Activated CD4-positive, alpha-beta memory T cell treated with anti-CD3 and anti-CD28 coated beads, Interleukin-2, amount 10 ng/mL, durations not matched to agents 7 days and 5 days (primary cell): ENCODE measurements around the gene ZKSCAN1. TPM values are rescaled to one million over a fixed set of nuclear protein-coding genes. Genes with fewer than 3 reads are reported as not detected.

Source experiments
- CTCF ChIA-PET: fragments of 350-600 bp; sonication (Branson Sonifier 250); formaldehyde crosslinking; loops from one replicate; lab custom pipeline; 2021; ENCODE audit warnings: antibody characterized with exemption, inconsistent platforms; lab: Charles Lee
- POLR2A ChIA-PET: fragments of 350-600 bp; sonication (Branson Sonifier 250); formaldehyde crosslinking; loops from one replicate; lab custom pipeline; 2021; ENCODE audit warnings: antibody characterized with exemption; lab: Charles Lee
- DNase-seq: peaks from one replicate; pipeline ENCODE4 v3.0.0-alpha.2; 2020
- H3K27ac Mint-ChIP-seq: one replicate; pipeline ENCODE4 v1.8.0; 2021; ENCODE audit warnings: mild to moderate bottlenecking, mixed read lengths
- H3K27me3 Mint-ChIP-seq: one replicate; pipeline ENCODE4 v1.8.0; 2021; ENCODE audit warnings: mixed read lengths
- H3K36me3 Mint-ChIP-seq: one replicate; pipeline ENCODE4 v1.8.0; 2021; ENCODE audit warnings: low read depth, mixed read lengths
- H3K4me1 Mint-ChIP-seq: one replicate; pipeline ENCODE4 v1.8.0; 2021; ENCODE audit warnings: mixed read lengths
- H3K4me3 Mint-ChIP-seq: one replicate; pipeline ENCODE4 v1.8.0; 2021; ENCODE audit warnings: mild to moderate bottlenecking, mixed read lengths
- H3K9me3 Mint-ChIP-seq: one replicate; pipeline ENCODE4 v1.8.0; 2021; ENCODE audit warnings: mixed read lengths
- total RNA-seq, 2 experiments: library from RNA; stranded (reverse); gene quantifications; one replicate each; pipeline ENCODE4 v1.2.3, GENCODE V29; 2021

The ZKSCAN1 gene
- total RNA-seq, 2 experiments from 2014 or later = 63.1 to 65.5 TPM

DNA sequence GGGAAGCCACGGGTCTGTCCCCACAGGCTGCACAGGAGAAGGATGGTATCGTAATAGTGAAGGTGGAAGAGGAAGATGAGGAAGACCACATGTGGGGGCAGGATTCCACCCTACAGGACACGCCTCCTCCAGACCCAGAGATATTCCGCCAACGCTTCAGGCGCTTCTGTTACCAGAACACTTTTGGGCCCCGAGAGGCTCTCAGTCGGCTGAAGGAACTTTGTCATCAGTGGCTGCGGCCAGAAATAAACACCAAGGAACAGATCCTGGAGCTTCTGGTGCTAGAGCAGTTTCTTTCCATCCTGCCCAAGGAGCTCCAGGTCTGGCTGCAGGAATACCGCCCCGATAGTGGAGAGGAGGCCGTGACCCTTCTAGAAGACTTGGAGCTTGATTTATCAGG lies 8.1 kb downstream of the ZKSCAN1 start:
- Mint-ChIP-seq H3K27me3 (no peaks in the 10 kb centered on the region), H3K36me3 (peaks cover 60% of the 10 kb centered on the region), H3K27ac (no peak overlapping the region), H3K9me3 (no peaks in the 10 kb centered on the region), H3K4me1 (peaks cover 34% of the 10 kb centered on the region), H3K4me3 (no peak overlapping the region)
- ChIA-PET CTCF (no interaction called here), POLR2A (no interaction called here)
- no peak for DNase-seq

DNA sequence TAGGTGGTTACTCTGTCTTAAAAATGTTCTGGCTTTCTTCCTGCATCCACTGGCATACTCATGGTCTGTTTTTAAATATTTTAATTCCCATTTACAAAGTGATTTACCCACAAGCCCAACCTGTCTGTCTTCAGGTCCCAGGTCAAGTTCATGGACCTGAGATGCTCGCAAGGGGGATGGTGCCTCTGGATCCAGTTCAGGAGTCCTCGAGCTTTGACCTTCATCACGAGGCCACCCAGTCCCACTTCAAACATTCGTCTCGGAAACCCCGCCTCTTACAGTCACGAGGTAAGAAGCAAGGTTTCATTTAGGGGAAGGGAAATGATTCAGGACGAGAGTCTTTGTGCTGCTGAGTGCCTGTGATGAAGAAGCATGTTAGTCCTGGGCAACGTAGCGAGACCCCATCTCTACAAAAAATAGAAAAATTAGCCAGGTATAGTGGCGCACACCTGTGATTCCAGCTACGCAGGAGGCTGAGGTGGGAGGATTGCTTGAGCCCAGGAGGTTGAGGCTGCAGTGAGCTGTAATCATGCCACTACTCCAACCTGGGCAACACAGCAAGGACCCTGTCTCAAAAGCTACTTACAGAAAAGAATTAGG lies 8.7 kb downstream of the ZKSCAN1 start:
- ChIA-PET CTCF (no interaction called here), POLR2A (interaction anchor here (1.3 kb wide), 1 partner anchor 8 kb away, joined by 11 read pairs; the partner anchor contains the start of gene ZKSCAN1)
- Mint-ChIP-seq H3K4me1 (peaks cover 29% of the 10 kb centered on the region), H3K9me3 (no peaks in the 10 kb centered on the region), H3K27ac (no peak overlapping the region), H3K36me3 (peaks cover 61% of the 10 kb centered on the region), H3K27me3 (no peaks in the 10 kb centered on the region), H3K4me3 (no peak overlapping the region)
- DNase-seq = no peak

DNA sequence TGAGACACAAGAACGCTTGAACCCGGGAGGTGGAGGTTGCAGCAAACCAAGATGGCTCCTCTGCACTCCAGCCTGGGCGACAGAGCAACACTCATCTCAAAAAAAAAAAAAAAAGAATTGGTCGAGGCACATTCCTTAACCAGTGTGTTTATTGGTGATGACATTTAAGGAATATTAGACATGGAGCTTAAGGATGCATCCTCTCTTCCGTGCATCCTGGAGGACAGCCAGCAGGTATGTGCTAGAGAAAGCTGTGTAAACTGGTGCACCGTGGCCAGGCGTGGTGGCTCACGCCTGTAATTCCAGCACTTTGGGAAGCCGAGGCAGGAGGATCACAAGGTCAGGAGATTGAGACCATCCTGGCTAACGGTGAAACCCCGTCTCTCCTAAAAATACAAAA lies 11.8 kb downstream of the ZKSCAN1 start:
- H3K4me1 Mint-ChIP-seq = peaks cover 18% of the 10 kb centered on the region
- ChIA-PET CTCF (interaction anchor here (1.0 to 1.2 kb wide), 4 partner anchors 11 to 106 kb away, joined by 3 to 5 read pairs (median 3); partner anchors contain the start of gene ZKSCAN1), POLR2A (interaction anchor here (1.7 kb wide), 1 partner anchor 11 kb away, joined by 13 read pairs; the partner anchor contains the start of gene ZKSCAN1)
- no peaks in the 10 kb centered on the region for H3K9me3 Mint-ChIP-seq
- peaks cover 63% of the 10 kb centered on the region for H3K36me3 Mint-ChIP-seq
- no peaks in the 10 kb centered on the region for H3K27me3 Mint-ChIP-seq
- no peak overlapping the region for H3K27ac Mint-ChIP-seq
- H3K4me3 Mint-ChIP-seq = no peak overlapping the region
- DNase-seq = no peak

DNA sequence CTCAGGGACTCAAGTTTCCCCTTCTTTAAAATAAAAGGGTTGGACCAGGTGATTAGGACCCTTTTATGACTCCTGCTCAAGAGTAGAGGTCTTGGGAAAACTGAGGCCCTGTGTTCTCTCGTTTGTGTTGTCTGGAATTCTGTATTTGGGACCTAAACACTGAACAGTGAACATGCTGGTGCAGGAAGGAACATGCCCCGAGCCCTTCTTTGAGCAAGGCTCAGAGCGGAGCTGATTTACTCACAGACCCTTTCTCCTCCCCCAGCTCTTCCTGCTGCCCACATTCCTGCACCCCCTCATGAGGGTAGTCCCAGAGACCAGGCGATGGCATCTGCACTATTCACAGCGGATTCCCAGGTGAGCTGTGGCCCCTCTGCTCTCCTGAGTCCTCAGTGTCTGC lies 14.2 kb downstream of the ZKSCAN1 start:
- Mint-ChIP-seq H3K4me3 (no peak overlapping the region), H3K27me3 (no peaks in the 10 kb centered on the region), H3K27ac (no peak overlapping the region), H3K36me3 (peaks cover 61% of the 10 kb centered on the region), H3K4me1 (peaks cover 14% of the 10 kb centered on the region), H3K9me3 (no peaks in the 10 kb centered on the region)
- DNase-seq = no peak
- POLR2A ChIA-PET = interaction anchor here (0.8 to 1.6 kb wide), 2 partner anchors 13 to 15 kb away, joined by 4 to 7 read pairs; partner anchors contain the start of gene ZKSCAN1
- CTCF ChIA-PET = interaction anchor here (0.8 kb wide), 1 partner anchor 15 kb away, joined by 3 read pairs; the partner anchor contains the start of gene ZKSCAN1

DNA sequence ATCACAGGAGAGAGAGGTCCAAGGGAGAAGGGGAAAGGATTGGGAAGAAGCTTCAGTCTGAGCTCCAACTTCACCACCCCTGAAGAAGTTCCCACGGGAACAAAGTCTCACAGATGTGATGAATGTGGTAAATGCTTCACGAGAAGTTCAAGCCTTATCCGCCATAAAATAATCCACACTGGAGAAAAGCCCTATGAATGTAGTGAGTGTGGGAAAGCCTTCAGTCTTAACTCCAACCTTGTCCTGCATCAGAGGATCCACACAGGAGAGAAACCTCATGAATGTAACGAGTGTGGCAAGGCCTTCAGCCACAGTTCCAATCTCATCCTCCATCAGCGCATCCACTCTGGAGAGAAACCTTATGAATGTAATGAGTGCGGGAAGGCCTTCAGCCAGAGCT lies 18.1 kb downstream of the ZKSCAN1 start:
- ChIA-PET CTCF (no interaction called here), POLR2A (no interaction called here)
- Mint-ChIP-seq H3K27ac (no peak overlapping the region), H3K4me3 (no peak overlapping the region), H3K9me3 (no peaks in the 10 kb centered on the region), H3K27me3 (no peaks in the 10 kb centered on the region), H3K36me3 (peaks cover 69% of the 10 kb centered on the region), H3K4me1 (no peaks in the 10 kb centered on the region)
- DNase-seq = no peak

DNA sequence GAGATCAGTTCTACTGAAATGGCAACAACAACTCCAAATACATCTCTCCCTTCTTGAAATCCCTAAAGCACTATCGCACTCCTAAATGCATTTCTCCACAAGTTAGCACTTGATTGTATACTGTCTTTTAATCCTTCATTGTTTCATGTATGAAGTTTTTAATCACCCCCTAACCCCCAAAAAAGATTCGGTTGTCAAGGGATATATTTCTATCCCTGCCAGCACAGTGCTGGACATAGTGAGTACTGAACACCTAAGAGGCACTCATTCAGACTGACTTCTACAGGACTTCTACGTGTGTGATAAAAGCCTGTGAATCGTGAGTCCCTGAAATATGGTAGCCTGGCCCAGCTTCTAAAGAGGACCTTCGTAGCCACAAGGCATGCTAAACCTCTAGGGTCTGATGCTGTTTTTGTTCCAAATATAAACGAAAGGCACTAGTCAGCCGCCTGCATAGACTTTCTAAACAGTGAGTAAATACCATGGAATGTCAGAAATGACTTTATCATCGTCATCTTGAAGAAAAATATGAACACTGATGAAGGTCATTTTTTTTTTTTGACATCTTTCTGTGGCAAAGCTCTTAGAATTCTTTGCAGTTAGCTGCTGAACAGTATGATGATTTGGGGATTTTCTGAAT lies 19.6 kb downstream of the ZKSCAN1 start:
- Mint-ChIP-seq H3K4me1 (no peaks in the 10 kb centered on the region), H3K4me3 (no peak overlapping the region), H3K9me3 (no peaks in the 10 kb centered on the region), H3K27ac (no peak overlapping the region), H3K27me3 (no peaks in the 10 kb centered on the region), H3K36me3 (peaks cover 67% of the 10 kb centered on the region)
- ChIA-PET CTCF (no interaction called here), POLR2A (interaction anchor here (1.5 kb wide), 1 partner anchor 19 kb away, joined by 3 read pairs; no protein-coding TSS in a partner anchor)
- DNase-seq = no peak

DNA sequence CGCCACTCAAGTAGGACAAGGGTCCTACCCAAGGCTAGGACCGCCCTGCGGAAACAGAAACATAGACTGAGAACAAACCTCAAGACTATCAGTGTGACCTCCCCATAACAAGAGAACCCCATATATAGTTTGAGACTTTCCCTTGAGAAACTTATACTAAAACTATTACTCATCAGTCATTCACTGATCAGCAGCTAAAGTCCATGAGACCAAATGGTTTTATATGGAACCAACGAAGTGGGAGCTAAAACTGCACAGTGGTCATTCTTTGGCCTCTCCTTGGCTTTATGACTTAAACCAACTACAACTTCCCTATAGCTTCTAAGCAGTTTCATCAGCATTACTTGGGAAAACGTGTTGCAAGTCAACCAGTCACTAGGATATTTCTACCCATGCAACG lies 20.5 kb downstream of the ZKSCAN1 start:
- H3K27me3 Mint-ChIP-seq = no peaks in the 10 kb centered on the region
- H3K9me3 Mint-ChIP-seq = no peaks in the 10 kb centered on the region
- no peak for DNase-seq
- POLR2A ChIA-PET = no interaction called here
- no peak overlapping the region for H3K27ac Mint-ChIP-seq
- H3K4me1 Mint-ChIP-seq = peaks cover 8% of the 10 kb centered on the region
- CTCF ChIA-PET = no interaction called here
- H3K36me3 Mint-ChIP-seq = peaks cover 58% of the 10 kb centered on the region
- no peak overlapping the region for H3K4me3 Mint-ChIP-seq

DNA sequence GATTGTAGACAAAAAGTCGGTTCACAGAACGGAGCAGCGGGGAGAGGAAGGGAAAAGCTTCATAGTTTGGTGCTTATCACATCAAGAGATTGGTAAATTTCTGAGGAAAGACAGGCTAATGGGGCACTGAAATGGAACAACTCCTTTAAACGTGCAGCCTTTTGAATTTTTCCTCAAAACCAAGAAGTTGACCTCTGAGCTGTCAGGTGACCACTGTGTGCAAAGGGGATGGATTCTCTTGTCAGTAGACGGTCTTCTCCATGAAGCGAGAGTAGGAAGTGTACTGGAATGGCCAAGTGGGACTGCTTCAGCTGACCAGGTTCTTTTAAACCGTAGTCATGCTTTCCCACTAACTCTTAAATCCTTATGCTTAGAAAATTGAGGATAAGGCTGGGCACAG lies 22.9 kb downstream of the ZKSCAN1 start:
- no peak for DNase-seq
- peaks cover 17% of the 10 kb centered on the region for H3K4me1 Mint-ChIP-seq
- H3K27ac Mint-ChIP-seq = no peak overlapping the region
- H3K9me3 Mint-ChIP-seq = no peaks in the 10 kb centered on the region
- no peaks in the 10 kb centered on the region for H3K27me3 Mint-ChIP-seq
- ChIA-PET POLR2A (no interaction called here), CTCF (interaction anchor here (1.4 to 1.5 kb wide), 2 partner anchors 11 to 20 kb away, joined by 3 to 5 read pairs; no protein-coding TSS in a partner anchor)
- peaks cover 44% of the 10 kb centered on the region for H3K36me3 Mint-ChIP-seq
- H3K4me3 Mint-ChIP-seq = no peak overlapping the region

DNA sequence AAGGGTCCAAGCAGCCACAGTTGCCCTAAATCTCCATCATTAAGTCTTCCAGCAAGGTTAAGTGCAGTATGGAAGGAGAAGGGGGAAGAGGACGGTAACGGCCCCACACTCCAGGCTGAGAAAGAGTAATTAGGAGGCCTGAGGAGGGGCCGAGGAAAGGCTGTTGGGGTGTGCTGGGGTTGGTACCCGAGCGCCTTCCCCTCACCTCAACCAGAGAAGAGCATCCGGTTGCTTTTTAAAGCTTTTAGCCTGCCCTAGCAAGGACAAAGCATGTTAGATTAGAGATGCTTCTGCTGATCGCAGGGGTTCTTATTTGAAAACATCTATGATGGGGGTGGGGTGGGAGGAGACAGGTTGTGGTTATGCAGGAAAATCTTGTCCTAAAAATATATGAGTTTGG lies 25.2 kb downstream of the ZKSCAN1 start:
- ChIA-PET POLR2A (no interaction called here), CTCF (interaction anchor here (0.7 kb wide), 1 partner anchor 45 kb away, joined by 3 read pairs; no protein-coding TSS in a partner anchor)
- Mint-ChIP-seq H3K27me3 (no peaks in the 10 kb centered on the region), H3K36me3 (peaks cover 21% of the 10 kb centered on the region), H3K4me1 (peaks cover 20% of the 10 kb centered on the region), H3K9me3 (no peaks in the 10 kb centered on the region), H3K4me3 (no peak overlapping the region), H3K27ac (no peak overlapping the region)
- DNase-seq = no peak

DNA sequence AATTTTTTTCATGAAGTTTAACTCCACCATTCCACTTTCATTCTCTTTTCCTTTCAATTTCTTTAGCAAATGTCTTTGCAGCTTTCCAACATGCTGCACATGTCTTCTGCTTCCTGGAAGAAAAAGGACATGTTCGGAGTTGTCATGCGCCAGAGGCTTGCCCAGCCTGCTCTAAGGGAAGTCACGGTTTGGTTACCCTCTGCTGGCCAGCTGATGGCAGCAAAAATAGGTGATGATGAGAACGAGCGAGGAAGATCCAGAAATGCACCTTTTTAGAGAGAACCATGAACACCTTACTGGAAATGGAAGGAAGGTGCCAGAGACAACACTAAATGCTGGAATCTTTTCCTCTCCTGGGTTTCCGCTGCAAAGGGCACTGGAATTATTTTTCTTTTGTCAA lies 29.3 kb downstream of the ZKSCAN1 start:
- no peak for DNase-seq
- no peak overlapping the region for H3K4me3 Mint-ChIP-seq
- H3K27ac Mint-ChIP-seq = no peak overlapping the region
- no peaks in the 10 kb centered on the region for H3K36me3 Mint-ChIP-seq
- ChIA-PET POLR2A (no interaction called here), CTCF (interaction anchor here (0.7 kb wide), 1 partner anchor 26 kb away, joined by 3 read pairs; no protein-coding TSS in a partner anchor)
- H3K4me1 Mint-ChIP-seq = peaks cover 22% of the 10 kb centered on the region
- no peaks in the 10 kb centered on the region for H3K9me3 Mint-ChIP-seq
- peaks cover 3% of the 10 kb centered on the region for H3K27me3 Mint-ChIP-seq

DNA sequence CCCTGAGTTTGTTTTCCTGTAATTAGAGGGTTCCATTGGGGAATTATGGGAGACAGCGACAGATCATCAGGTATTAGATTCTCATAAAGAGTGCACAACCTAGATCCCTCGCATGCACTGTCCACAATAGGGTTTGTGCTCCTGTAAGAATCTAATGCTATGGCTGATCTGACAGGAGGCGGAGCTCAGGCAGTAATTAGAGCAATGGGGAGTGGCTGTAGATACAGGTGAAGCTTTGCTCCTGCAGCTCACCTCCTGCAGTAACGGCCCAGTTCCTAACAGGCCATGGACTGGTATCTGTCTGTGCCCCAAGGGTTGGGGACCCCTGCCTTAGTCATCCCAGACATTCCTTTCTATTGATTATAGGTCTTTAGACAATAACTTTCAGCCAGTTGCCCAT lies 33.3 kb downstream of the ZKSCAN1 start:
- Mint-ChIP-seq H3K9me3 (no peaks in the 10 kb centered on the region), H3K27me3 (peaks cover 3% of the 10 kb centered on the region), H3K27ac (peak overlapping the region; percentile 5), H3K4me3 (peak overlapping the region; percentile 85), H3K4me1 (peaks cover 19% of the 10 kb centered on the region), H3K36me3 (peaks cover 2% of the 10 kb centered on the region)
- ChIA-PET CTCF (interaction anchor here (0.6 to 0.8 kb wide), 2 partner anchors 55 to 57 kb away, joined by 3 read pairs; no protein-coding TSS in a partner anchor), POLR2A (interaction anchor here (0.7 to 2.9 kb wide), 5 partner anchors 18 to 130 kb away, joined by 3 to 14 read pairs (median 4); partner anchors contain the start of genes AP4M1, MCM7 and TRIM4)
- DNase-seq = no peak

DNA sequence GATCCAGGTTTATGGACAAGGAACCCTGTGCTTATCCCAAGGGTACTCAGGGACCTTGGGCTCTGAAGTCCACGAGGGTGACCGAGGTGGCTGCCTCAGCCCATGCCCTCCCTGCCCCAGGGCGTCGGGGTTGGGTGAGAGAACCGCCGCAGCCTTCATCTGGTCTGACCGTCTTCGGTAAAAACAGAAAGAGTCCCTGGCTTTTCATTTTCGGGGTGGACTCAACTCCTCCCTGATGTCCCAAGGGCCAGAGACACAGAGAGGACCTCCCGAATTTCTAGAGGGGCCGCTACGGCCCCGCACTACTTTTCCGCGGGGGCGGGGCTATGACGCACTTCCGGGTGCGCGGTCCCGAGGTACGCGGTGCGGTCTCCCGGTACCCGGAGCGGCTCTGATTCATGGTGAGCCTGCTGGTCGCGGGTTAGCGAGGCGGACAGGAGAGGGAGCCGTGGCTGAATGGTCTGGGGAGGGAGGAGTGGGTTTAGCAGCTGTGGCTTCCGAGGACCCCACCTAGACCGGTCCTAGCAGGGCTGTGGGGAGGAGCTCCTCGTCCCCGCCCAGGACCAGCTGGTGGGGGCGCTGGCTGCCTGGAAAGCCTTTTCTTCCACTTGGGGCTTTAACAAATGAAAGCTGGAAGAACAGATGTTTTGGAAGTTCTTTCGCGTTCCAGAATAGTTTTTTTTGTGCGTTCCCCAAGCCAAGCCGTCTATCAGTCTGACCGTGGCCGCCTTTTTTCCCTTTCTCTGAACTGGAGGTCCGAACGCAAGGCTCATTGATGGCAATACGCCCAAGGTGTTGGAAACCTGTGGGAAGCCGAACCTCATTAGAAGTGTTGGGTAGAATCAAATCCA lies 34.3 kb downstream of the ZKSCAN1 start, which contains the start of gene ZSCAN21:
ZSCAN21 (plus strand) TSS at position 334 of the 851 bp plus-strand sequence. CDS start 7,233 bp downstream, outside the sequence.
- Mint-ChIP-seq H3K27me3 (peaks cover 3% of the 10 kb centered on the region), H3K36me3 (peaks cover 2% of the 10 kb centered on the region), H3K27ac (peak within 1 kb of the TSS; percentile 80), H3K9me3 (no peaks in the 10 kb centered on the region), H3K4me1 (peaks cover 17% of the 10 kb centered on the region), H3K4me3 (peak within 1 kb of the TSS; percentile 85)
- DNase-seq = peak; percentile 81
- CTCF ChIA-PET = interaction anchor here (0.5 to 4.3 kb wide), 9 partner anchors 21 to 578 kb away, joined by 3 to 17 read pairs (median 4); no protein-coding TSS in a partner anchor
- POLR2A ChIA-PET = interaction anchor here (0.7 to 2.9 kb wide), 10 partner anchors 17 to 550 kb away, joined by 3 to 14 read pairs (median 4); partner anchors contain the start of genes AP4M1, MCM7, TRIM4 and ZKSCAN1
